Choroid plexus epithelial cell (primary cell): Measurements from ENCODE around the gene SMARCB1.

Experiments used
- DNase-seq: peaks from one replicate; pipeline ENCODE4 v3.0.0-alpha.2; 2010; ENCODE audit warnings: low read depth
- H3K4me3 ChIP-seq: 2 replicates; pipeline ENCODE4 v1.5.1; 2011; ENCODE audit warnings: low read depth, mild to moderate bottlenecking, control low read depth, low read length, moderate library complexity
- TF ChIP-seq, protein P1 (sequence below): conservative IDR thresholded peaks from 2 replicates; pipeline ENCODE4 v1.5.1; 2011; ENCODE audit warnings: low read depth, mild to moderate bottlenecking, control low read depth, inconsistent platforms, low read length, moderate library complexity

Gene SMARCB1

DNA sequence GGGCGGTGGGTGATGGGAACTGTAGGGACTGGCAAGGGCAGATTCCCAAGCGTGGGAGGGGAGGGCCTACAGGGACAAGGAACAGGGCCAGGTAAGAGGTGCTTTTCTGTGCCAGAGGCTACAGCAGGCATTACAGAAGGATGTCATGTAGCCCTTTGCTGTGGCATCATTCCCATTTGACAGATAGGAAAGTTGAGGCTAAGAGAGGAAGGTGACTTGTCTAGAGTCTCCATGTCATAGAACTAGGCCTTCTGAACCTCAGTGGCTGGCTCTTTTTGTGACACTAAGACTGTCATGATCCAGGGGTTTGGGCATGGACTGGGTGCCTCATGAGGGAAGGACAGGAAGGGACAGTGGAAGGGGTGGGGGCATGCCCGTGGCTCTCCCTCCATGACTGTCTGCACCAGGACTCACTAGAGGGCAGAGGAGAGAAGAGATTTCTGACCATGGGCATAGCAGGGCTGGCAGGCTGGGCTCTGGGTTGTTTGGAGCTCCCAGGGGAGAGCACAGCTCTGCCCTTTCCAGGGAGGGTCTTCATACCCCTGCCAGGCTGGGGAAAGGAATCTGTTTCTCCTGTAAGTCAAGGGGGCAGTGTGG is 10.9 kb upstream of the SMARCB1 start:
- H3K4me3 ChIP-seq: no peak overlapping the region
- TF ChIP-seq, protein P1, sequence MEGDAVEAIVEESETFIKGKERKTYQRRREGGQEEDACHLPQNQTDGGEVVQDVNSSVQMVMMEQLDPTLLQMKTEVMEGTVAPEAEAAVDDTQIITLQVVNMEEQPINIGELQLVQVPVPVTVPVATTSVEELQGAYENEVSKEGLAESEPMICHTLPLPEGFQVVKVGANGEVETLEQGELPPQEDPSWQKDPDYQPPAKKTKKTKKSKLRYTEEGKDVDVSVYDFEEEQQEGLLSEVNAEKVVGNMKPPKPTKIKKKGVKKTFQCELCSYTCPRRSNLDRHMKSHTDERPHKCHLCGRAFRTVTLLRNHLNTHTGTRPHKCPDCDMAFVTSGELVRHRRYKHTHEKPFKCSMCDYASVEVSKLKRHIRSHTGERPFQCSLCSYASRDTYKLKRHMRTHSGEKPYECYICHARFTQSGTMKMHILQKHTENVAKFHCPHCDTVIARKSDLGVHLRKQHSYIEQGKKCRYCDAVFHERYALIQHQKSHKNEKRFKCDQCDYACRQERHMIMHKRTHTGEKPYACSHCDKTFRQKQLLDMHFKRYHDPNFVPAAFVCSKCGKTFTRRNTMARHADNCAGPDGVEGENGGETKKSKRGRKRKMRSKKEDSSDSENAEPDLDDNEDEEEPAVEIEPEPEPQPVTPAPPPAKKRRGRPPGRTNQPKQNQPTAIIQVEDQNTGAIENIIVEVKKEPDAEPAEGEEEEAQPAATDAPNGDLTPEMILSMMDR: no peak
- no peak for DNase-seq

DNA sequence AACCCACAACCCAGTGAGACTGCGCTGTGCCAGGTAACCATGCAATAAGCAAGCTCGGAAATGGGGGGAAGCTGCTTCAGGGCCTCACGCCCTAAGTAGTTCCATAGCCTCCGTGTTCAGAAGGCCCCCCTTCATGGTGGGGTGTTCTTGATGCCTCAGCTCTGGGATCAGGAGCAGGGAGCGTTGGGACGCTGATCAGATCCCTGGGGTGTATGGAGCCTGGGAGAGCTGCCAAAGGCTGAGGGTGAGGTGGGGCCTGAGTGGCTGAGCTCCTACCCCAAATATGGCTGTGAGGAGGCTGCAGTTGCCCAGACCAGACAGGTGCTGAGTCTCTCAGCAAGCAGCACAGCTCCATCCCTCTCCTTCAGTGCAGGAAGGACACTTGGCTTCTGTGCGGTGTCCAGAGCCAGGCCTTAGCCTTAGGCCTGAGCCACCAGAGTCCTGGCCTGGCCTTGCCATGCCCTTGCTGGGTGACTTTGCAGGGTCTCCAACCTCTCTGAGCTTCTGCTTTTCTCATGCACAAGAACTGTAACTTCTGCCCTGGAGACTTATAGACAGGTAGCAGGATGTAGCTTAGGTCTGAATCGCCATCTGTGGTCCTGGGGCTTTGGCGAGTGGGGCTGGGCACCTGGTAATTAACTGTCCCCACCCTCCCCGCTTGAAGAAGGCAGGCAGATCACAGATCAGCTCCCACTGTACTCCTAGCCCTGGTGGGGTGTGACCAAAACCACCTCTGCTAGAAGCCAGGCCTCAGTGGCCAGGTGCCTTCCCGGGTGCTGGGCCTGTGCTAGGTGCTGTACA is 8.8 kb upstream of the SMARCB1 start:
- H3K4me3 ChIP-seq: no peak overlapping the region
- TF ChIP-seq, protein P1: no peak
- no peak for DNase-seq

DNA sequence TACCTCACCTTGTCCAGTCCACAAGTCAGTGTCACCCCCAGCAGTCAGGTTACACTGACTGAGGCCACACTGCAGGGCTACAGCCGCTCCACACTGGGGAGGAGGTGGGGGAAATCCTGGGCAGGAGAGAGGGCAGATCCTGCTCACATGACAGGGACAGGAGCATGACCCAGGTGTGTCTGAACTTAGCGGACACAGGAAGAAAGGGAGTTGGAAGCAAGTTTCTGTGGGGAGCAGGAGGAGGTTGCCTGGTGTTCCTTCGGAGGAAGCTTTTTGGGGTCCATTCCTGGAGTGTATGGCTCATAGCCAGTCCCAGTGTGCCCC is 8.2 kb upstream of the SMARCB1 start:
- no peak for DNase-seq
- TF ChIP-seq, protein P1: no peak
- no peak overlapping the region for H3K4me3 ChIP-seq

DNA sequence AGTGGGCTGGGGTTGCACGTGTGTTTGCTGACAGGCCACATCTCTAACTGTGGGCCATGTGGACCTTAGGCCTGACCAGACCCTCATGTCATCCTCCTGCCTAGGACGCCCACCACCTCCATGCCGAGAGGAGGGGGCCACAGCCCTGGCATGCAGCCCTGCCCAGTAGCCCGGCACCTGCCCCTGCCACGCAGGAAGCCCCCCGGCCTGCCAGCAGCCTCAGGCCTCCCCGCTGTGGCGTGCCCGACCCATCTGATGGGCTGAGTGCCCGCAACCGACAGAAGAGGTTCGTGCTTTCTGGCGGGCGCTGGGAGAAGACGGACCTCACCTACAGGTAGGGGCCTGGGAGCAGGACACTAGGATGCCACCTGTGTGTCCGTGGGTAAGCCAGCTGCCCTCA is 7.7 kb upstream of the SMARCB1 start:
- TF ChIP-seq, protein P1: no peak
- DNase-seq: no peak

DNA sequence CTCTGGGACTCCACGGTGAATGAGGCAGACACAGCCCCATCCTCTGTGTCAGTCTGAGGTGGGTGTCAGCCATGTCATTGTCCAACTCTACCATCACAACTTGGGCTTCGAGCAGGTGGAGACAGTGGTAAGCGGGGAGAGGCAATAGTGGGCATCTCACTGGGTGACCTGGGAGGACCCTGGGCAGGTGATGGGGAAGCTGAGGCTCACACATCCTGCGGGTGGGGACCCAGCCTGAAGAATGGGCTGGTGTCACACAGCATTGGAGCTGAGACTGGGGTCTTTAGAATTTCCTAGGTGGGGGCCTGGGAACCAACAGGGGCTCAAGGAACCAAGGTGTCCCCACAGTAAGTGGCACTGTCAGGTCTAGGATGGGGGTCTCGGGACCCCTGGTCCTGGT is 7.0 kb upstream of the SMARCB1 start:
- no peak overlapping the region for H3K4me3 ChIP-seq
- DNase-seq: no peak
- TF ChIP-seq, protein P1: no peak

More for the DNA sequence above, 7.7 kb upstream of the SMARCB1 start:
- H3K4me3 ChIP-seq: no peak overlapping the region

DNA sequence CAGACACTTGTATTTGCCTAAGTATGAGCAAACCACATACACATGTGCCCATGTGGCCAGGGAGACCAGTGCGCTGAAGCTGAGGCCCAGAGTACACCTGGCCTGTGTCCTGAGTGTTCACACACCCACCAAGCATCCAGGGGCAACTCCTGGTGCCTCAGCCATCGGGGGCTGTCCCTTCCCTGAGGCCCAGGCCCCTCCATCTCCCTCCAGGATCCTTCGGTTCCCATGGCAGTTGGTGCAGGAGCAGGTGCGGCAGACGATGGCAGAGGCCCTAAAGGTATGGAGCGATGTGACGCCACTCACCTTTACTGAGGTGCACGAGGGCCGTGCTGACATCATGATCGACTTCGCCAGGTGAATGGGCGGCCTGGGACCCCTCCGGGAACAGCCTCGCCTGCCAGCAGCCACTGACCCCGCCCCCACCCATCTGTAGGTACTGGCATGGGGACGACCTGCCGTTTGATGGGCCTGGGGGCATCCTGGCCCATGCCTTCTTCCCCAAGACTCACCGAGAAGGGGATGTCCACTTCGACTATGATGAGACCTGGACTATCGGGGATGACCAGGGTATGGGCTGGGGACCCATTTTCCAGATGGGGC is 6.5 kb upstream of the SMARCB1 start:
- H3K4me3 ChIP-seq: no peak overlapping the region
- TF ChIP-seq, protein P1: no peak
- no peak for DNase-seq
